LNCAP (cell line): ENCODE data around the gene MINDY4.

Experiments used
- CTCF ChIP-seq: fragments of 450-650 bp; IDR thresholded peaks from 2 replicates; pipeline ENCODE4 v1.5.1; 2017; ENCODE audit warnings: mild to moderate bottlenecking

The MINDY4 gene

DNA sequence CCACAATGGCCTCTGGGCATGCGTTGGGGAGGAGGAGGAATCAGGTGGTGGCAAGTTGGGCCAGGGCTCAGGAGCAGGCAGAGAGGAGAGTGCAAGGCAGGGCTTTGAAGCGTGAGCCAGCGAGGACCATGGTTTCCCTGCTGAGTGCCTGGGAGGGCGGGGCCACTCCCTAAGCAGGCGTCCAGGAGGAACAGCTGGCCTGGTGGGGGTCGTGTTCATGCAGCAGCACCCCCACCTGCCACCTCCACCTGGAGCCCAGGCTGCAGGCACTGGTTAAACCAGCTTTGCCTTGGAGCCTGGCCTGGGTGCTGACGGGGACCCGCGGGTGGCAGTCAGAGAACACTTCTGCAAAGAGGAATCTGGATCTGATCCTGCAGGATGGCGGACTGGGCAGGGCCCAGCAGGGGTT, 116.3 kb downstream of the MINDY4 start:
- TF ChIP-seq CTCF: no peak

DNA sequence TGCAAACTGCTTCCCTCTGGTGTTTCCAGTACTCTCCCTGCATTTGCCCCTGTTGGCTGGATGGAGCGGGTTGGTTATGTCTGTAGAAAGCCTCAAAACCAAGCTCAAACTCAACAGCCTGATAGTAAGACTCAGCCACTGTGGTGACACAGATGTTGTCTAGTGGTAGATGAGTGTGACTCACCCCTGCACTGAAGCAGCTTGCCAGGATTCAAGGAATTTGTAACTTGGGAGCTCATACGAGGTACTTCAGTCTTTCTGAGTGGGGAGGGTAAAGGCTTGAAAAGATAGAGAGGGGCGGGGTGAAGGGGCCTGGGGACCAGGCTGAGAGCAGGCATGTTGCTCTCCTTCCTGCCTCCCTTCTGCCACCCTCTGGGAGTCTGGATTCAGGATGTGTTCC, 117.5 kb downstream of the MINDY4 start:
- TF ChIP-seq CTCF: no peak

DNA sequence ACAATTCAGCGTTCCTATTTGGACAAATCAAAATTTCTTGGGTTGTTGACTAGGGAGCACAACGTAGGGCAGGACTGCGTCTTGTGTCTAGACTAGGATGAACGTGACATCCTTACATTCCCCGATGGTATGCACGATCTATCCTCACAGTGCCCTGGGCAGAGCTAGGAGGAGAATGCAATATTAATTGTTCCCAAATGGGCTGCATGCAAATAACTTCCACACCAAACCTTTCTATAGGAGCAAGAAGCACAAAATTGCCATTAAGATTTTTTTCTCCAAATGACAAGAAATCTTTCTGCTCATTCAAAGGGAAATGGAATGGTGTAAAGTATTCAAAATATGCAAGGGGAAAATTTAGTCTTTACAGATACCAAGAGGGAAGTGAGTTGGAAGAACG, 119.0 kb downstream of the MINDY4 start:
- no peak for TF ChIP-seq CTCF

- TF ChIP-seq CTCF: no peak
Observed at GRCh38 chr7:30893357-30893756, 122.1 kb downstream of the MINDY4 start.

DNA sequence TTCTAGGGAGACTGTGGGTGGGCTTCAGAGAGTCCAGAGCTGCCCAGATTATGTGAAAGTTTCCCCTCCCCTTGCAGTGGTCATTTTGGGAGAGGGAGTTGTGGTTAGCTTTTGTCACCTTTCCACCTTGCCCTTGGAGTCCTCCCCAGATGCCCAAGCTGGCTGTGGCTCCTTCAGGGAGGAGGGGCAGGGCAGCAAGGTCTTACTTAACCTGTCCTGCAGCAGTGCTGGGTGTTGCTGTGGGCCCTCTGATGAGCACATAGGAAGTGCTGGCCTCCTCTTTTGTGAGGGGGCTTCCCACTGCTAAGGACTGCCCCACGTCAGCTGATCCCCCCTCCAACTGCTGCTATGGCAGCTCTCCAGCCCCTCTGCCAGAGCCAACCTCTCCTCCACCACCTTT, 122.8 kb downstream of the MINDY4 start:
- TF ChIP-seq CTCF: no peak

DNA sequence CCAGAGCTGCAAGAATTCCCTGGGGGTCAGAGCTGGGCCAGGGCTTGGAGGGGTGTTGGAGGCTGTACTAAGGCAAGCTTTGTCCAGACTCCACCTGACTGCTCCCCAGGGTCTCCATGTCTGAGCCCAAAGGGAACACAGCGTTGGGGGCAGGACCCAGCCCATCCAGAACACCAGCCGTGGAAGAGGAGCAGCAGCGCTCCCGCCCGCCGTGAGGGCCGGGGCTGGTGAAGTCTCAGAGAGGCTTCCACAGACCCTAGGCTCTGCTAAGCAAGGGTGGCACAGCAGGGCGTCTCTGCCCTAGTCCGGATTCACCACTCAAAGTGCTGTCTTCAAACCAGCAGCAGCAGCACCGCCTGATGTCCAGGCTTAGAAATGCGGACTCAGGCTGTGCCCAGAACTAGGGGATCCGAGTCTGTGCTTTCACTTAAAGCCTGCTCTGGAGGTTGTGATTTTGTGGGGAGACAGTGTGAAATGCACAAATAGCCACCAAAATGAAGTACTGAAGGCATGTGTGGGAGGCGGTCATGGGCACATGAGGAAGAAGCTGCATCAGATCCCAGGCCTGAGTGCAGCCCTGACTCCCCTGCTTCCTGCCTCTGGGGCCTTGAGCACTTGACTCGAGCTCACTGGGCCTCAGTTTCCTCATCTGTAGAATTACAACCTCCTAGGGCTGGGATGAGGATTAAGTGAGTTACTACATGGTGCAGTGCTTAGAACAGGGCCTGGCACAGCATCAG, 123.8 kb downstream of the MINDY4 start:
- TF ChIP-seq CTCF: no peak

- no peak for TF ChIP-seq CTCF
Observed at GRCh38 chr7:30896036-30896435, 124.8 kb downstream of the MINDY4 start.
